ENCODE data around the gene PGM2L1.

PGM2L1 gene

DNA sequence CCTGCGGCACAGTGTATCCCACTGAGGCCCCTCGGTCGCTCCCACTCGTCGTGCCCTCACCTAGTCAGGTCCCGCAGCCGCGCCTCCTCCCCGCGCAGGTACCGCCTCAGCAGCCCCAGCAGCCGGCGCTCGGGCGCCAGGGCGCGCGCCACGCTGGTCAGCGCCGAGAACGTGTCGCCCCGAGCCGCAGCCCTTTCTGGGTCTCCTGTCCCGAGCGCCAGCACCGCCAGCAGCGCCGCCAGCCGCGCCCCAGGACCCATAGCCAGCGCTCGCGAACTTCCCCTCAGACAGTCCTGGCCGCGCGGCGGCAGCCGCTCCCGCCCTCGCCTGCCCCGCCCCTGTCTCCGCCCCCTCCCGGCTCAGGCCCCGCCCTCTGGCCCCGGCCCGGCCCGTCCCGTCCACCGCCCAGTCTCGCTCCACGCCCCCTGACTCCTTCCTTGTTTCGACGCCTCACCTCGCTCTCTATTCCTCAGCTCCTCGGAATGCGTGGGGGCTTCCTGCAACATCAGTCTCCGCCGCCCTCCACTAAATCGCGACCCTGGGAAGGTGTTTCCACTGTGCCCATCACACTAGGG lies 86.8 kb downstream of the PGM2L1 start, which contains the start of gene P4HA3:
Gene P4HA3 (minus strand): TSS at position 289 of the 575 bp plus-strand sequence. CDS start 29 bp downstream, at position 260.
- no peak within 1 kb of the TSS for H3K27ac ChIP-seq

DNA sequence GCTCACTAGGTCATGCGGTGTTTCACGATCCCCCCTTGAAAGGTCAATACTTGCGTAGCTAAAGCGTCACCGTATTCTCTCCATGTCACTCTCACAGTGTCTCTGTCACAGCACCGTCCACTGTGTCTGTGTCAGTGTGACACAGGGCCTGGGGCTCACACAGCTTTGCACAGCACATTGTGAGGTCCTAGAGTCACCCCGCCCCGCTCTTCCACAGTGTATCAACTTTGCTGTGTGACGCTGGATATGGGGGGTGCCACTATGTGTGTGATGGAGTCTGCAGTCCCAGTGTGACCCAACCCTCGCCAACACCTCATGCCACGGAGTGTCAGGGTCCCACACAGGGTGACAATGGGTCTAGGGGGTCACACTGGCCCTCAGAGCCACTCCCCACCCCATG lies 87.4 kb downstream of the PGM2L1 start:
- no peak overlapping the region for H3K27ac ChIP-seq
- DNase-seq (ENCODE audit: low read depth, low spot score) = no peak

More for the DNA sequence above, 86.8 kb downstream of the PGM2L1 start, which contains the start of gene P4HA3:
- DNase-seq (ENCODE audit: low read depth, low spot score) = no peak

DNA sequence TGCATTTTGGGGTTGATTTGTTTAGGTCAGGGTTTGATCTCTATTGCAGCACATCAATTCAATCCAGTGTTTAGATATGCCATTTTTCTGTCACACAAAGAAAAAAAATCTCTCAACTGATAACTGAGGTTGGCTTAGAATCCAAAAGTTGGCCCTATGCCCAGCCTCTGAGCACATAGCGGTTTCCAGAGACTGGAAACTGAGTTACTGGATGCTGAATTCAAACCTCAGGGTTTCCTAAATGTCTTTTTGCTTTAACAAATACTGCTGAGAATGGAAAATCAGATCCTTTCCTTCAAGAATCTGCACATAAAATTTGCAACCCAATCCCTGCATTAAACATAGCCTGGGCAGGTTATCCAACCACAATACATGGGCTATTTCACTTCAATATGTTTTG lies 90.8 kb downstream of the PGM2L1 start:
- no peak for DNase-seq (ENCODE audit: low read depth, low spot score)
- H3K27ac ChIP-seq = no peak overlapping the region

DNA sequence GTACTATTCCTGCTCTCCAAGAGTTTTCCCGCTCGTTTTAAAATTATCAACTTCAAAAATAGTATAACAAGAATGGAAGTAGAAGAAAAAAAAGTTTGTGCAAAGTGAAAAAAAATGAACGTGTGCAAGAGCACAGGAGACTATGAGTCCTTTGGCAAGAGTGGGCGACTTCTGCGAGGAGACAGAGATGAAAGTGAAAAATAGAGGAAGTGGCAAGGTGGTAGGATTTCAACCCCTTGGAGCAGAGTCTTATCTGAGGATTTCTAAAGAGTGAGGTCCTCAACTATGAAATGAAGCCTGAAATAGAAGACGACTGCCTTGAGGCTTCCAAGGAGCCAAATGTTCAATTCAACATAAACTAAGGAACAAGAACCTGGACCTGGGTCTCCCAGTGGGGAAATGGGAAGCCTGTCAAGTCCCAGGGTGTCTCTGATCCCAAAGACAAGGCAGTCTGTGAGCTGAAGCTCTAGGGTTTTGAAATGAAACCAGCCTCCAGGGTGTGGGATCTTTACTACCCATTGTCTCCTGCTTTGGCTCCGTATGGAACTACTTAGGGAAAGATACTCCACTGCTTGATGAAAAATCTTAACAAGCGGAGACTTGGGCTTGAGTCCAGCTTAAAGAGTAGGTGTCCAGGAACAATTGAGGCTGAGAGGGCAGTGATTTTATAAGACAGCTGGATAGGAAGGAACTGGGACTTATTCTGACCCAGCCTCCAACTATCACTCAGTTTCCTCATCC lies 91.6 kb downstream of the PGM2L1 start:
- DNase-seq (ENCODE audit: low read depth, low spot score) = no peak
- H3K27ac ChIP-seq = no peak overlapping the region

GRCh38 chr11:74299015-74299414 lies 99.2 kb downstream of the PGM2L1 start:
- DNase-seq (ENCODE audit: low read depth, low spot score) = no peak
- no peak overlapping the region for H3K27ac ChIP-seq

GRCh38 chr11:74297484-74297883 lies 100.7 kb downstream of the PGM2L1 start:
- no peak overlapping the region for H3K27ac ChIP-seq
- no peak for DNase-seq (ENCODE audit: low read depth, low spot score)

DNA sequence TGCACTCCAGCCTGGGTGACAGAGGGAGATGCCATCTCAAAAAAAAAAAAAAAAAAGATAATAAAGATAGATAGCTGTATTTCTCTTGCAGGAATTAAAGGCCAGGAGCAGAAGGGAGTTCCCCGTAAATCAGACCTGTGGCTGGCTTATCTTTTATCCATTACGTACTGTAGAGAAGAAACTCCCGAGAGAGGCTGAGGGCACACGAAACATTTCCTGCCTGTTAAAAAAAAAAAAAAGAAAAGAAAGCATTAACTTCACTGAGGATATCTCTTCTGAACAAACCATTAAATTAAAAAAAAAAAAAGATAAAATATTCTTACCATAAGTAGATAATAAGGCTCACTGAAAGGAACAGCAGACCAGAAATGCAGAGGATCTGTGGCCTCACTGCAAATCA lies 109.3 kb downstream of the PGM2L1 start:
- DNase-seq (ENCODE audit: low read depth, low spot score) = no peak
- H3K27ac ChIP-seq = no peak overlapping the region

GRCh38 chr11:74288161-74288560 lies 110.1 kb downstream of the PGM2L1 start:
- peak; percentile 49 for DNase-seq (ENCODE audit: low read depth, low spot score)
- H3K27ac ChIP-seq = no peak overlapping the region

DNA sequence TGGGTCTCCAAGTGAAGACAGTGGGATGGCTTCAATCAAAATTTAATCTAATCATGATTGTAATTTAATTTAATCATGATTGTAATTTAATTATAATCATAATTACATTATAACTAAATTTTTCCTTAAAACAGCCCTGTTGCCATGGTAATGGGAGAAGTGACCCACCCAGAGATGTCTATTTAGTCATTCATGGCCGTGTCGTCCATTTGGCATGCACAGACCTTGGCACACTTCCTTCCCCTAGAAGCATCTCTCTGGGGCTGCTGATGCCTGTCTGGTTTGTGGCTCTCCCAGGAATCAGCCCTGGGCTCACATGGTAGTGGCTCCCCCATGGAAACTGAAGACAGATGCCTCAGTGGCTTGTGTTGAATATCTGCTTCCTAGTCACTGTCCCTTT lies 113.8 kb downstream of the PGM2L1 start:
- H3K27ac ChIP-seq = no peak overlapping the region
- no peak for DNase-seq (ENCODE audit: low read depth, low spot score)

DNA sequence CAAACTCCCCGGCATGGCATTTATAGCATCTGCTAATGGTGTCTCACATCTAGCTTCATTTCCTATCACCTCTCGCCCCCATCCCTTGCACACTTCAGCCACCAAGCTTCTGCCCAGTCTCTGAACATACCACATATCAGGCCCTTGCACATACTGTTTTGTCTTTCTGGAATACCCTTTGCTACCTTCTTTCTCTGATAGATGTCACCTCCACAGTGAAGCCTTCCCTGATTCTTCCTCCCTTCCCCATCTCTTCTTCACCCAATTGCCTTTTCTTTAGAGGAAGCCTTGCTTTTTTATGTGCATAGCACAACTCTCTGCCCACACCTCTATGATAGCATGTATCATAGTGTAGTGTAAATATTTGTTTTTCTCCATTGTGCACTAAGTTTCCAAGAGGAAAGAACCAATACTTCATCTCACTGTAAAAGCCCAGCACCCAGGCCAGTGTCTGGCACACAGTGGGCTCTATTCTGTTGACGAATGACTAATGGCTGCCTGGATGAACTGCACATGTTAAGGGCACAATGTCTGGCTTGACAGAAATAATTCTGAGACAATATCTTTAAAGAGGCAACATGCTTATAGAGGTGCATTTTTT lies 114.6 kb downstream of the PGM2L1 start:
- DNase-seq (ENCODE audit: low read depth, low spot score) = no peak
- no peak overlapping the region for H3K27ac ChIP-seq

DNA sequence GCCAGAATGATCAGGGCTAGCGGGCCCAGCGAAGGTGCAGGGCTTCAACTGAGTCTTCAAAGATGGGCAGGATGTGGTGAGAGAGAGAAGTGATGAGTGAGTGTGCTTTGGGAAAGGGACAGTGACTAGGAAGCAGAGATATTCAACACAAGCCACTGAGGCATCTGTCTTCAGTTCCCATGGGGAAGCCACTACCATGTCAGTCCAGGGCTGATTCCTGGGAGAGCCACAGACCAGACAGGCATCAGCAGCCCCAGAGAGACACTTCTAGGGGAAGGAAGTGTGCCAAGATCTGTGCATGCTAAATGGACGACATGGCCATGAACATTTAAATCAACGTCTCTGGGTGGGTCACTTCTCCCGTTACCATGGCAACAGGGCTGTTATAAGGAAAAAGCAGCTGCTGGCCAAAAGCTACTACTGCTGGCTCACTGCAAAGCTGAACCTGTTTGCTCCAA lies 115.3 kb downstream of the PGM2L1 start:
- DNase-seq (ENCODE audit: low read depth, low spot score) = no peak
- H3K27ac ChIP-seq = no peak overlapping the region

- no peak overlapping the region for H3K27ac ChIP-seq
- DNase-seq (ENCODE audit: low read depth, low spot score) = no peak
Observed at GRCh38 chr11:74282421-74282820, 115.8 kb downstream of the PGM2L1 start.

DNA sequence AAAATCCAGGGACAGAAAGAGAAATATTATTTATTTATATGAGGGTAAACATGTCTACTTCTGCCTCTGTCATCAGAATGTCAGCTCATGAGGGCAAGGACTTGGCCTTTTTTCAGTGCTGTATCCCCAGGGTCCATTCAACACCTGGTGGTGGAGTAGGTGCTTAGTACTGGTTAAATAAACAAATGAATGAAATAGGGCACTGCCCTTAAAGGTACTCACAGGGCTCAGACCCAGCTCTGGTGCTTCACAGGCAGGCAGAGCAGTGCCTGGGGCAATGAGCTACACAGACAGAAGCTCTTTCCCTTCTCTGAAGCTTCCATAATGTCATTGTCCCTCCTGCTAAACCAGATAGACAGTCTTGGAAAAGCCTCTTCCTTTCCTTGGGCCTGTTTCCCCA lies 117.7 kb downstream of the PGM2L1 start:
- DNase-seq (ENCODE audit: low read depth, low spot score) = no peak
- no peak overlapping the region for H3K27ac ChIP-seq

Data from epithelial cell of prostate (primary cell).